ENCODE measurements around the gene GMEB2.

Gene GMEB2

GRCh38 chr20:63545814-63546213 lies 81.1 kb downstream of the GMEB2 start:
- ChIA-PET POLR2A (interaction anchor here (0.7 kb wide), 1 partner anchor 23 kb away, joined by 3 read pairs; no protein-coding TSS in a partner anchor), CTCF (interaction anchor here (0.9 to 1.0 kb wide), 2 partner anchors 8 to 435 kb away, joined by 3 to 4 read pairs; partner anchors contain the start of gene PRPF6)
- TF ChIP-seq BHLHE40 (IDR thresholded peaks at IDR 0.05; ENCODE audit: borderline replicate concordance): no peak
- TF ChIP-seq ELF4 (IDR thresholded peaks at IDR 0.05): no peak
- TF ChIP-seq FOXA1 (IDR thresholded peaks at IDR 0.05): no peak
- no peak for TF ChIP-seq HDGF (IDR thresholded peaks at IDR 0.05; ENCODE audit: borderline replicate concordance)
- DNase-seq (ENCODE audit: extremely low spot score): no peak

GRCh38 chr20:63544958-63545516 lies 81.9 kb downstream of the GMEB2 start:
- CTCF ChIA-PET: interaction anchor here (0.9 kb wide), 1 partner anchor 436 kb away, joined by 4 read pairs; the partner anchor contains the start of gene PRPF6
- TF ChIP-seq TARDBP (IDR thresholded peaks at IDR 0.05) (no peak), NFRKB (IDR thresholded peaks at IDR 0.05) (no peak), ARNT (IDR thresholded peaks at IDR 0.05) (no peak), ELF4 (IDR thresholded peaks at IDR 0.05) (no peak), LEF1 (IDR thresholded peaks at IDR 0.05; ENCODE audit: borderline replicate concordance) (no peak), FOXK2 (IDR thresholded peaks at IDR 0.05) (no peak), CTBP1 (IDR thresholded peaks at IDR 0.05; ENCODE audit: borderline replicate concordance) (no peak), SUZ12 (IDR thresholded peaks at IDR 0.05) (no peak), FOXA1 (IDR thresholded peaks at IDR 0.05) (no peak), BHLHE40 (IDR thresholded peaks at IDR 0.05; ENCODE audit: borderline replicate concordance) (no peak), L3MBTL2 (conservative IDR thresholded peaks at IDR 0.05) (no peak), SP1 (IDR thresholded peaks at IDR 0.05) (no peak), ZNF384 (IDR thresholded peaks at IDR 0.05) (no peak), PKNOX1 (IDR thresholded peaks at IDR 0.05) (no peak)
- no peak for DNase-seq (ENCODE audit: extremely low spot score)
- POLR2A ChIA-PET: no interaction called here

- POLR2A ChIA-PET: no interaction called here
- TF ChIP-seq LEF1 (IDR thresholded peaks at IDR 0.05; ENCODE audit: borderline replicate concordance) (no peak), SP1 (IDR thresholded peaks at IDR 0.05) (no peak), BHLHE40 (IDR thresholded peaks at IDR 0.05; ENCODE audit: borderline replicate concordance) (no peak), NFRKB (IDR thresholded peaks at IDR 0.05) (no peak), ARNT (IDR thresholded peaks at IDR 0.05) (no peak), ZNF384 (IDR thresholded peaks at IDR 0.05) (no peak), SUZ12 (IDR thresholded peaks at IDR 0.05) (no peak), ELF4 (IDR thresholded peaks at IDR 0.05) (no peak), FOXK2 (IDR thresholded peaks at IDR 0.05) (no peak), L3MBTL2 (conservative IDR thresholded peaks at IDR 0.05) (no peak), FOXA1 (IDR thresholded peaks at IDR 0.05) (no peak), HDGF (IDR thresholded peaks at IDR 0.05; ENCODE audit: borderline replicate concordance) (no peak), FOXM1 (IDR thresholded peaks at IDR 0.05; ENCODE audit: borderline replicate concordance) (no peak), CTBP1 (IDR thresholded peaks at IDR 0.05; ENCODE audit: borderline replicate concordance) (no peak)
- CTCF ChIA-PET: no interaction called here
- DNase-seq (ENCODE audit: extremely low spot score): no peak
These were observed 82.5 kb downstream of the GMEB2 start for GRCh38 chr20:63544241-63544957.

GRCh38 chr20:63543733-63544132 lies 83.2 kb downstream of the GMEB2 start:
- no peak for DNase-seq (ENCODE audit: extremely low spot score)
- ChIA-PET POLR2A (no interaction called here), CTCF (no interaction called here)
- TF ChIP-seq FOXM1 (IDR thresholded peaks at IDR 0.05; ENCODE audit: borderline replicate concordance): no peak
- no peak for TF ChIP-seq SUZ12 (IDR thresholded peaks at IDR 0.05)
- no peak for TF ChIP-seq FOXA1 (IDR thresholded peaks at IDR 0.05)
- TF ChIP-seq BHLHE40 (IDR thresholded peaks at IDR 0.05; ENCODE audit: borderline replicate concordance): no peak
- TF ChIP-seq ZNF384 (IDR thresholded peaks at IDR 0.05): no peak
- no peak for TF ChIP-seq LEF1 (IDR thresholded peaks at IDR 0.05; ENCODE audit: borderline replicate concordance)
- TF ChIP-seq ELF4 (IDR thresholded peaks at IDR 0.05): no peak
- TF ChIP-seq SP1 (IDR thresholded peaks at IDR 0.05): no peak
- no peak for TF ChIP-seq FOXK2 (IDR thresholded peaks at IDR 0.05)
- TF ChIP-seq ARNT (IDR thresholded peaks at IDR 0.05): no peak
- TF ChIP-seq HDGF (IDR thresholded peaks at IDR 0.05; ENCODE audit: borderline replicate concordance): no peak
- no peak for TF ChIP-seq TARDBP (IDR thresholded peaks at IDR 0.05)
- no peak; the same call in 1 of the 2 replicates for TF ChIP-seq PKNOX1 (IDR thresholded peaks at IDR 0.05)
- TF ChIP-seq L3MBTL2 (conservative IDR thresholded peaks at IDR 0.05): no peak

- POLR2A ChIA-PET: no interaction called here
- no peak for DNase-seq (ENCODE audit: extremely low spot score)
- CTCF ChIA-PET: no interaction called here
- TF ChIP-seq ARNT (IDR thresholded peaks at IDR 0.05) (no peak), FOXM1 (IDR thresholded peaks at IDR 0.05; ENCODE audit: borderline replicate concordance) (no peak), PKNOX1 (IDR thresholded peaks at IDR 0.05) (no peak), NFRKB (IDR thresholded peaks at IDR 0.05) (no peak), BHLHE40 (IDR thresholded peaks at IDR 0.05; ENCODE audit: borderline replicate concordance) (no peak), ZNF384 (IDR thresholded peaks at IDR 0.05) (no peak), FOXA1 (IDR thresholded peaks at IDR 0.05) (no peak), LEF1 (IDR thresholded peaks at IDR 0.05; ENCODE audit: borderline replicate concordance) (no peak), HDGF (IDR thresholded peaks at IDR 0.05; ENCODE audit: borderline replicate concordance) (no peak), ELF4 (IDR thresholded peaks at IDR 0.05) (no peak), SP1 (IDR thresholded peaks at IDR 0.05) (no peak)
These were observed 83.8 kb downstream of the GMEB2 start for GRCh38 chr20:63543131-63543530.

- ChIA-PET CTCF (no interaction called here), POLR2A (interaction anchor here (1.2 kb wide), 1 partner anchor 84 kb away, joined by 4 read pairs; the partner anchor contains the start of gene GMEB2)
- TF ChIP-seq NFRKB (IDR thresholded peaks at IDR 0.05) (no peak), FOXK2 (IDR thresholded peaks at IDR 0.05) (no peak), ARNT (IDR thresholded peaks at IDR 0.05) (no peak), HDGF (IDR thresholded peaks at IDR 0.05; ENCODE audit: borderline replicate concordance) (no peak), ZNF384 (IDR thresholded peaks at IDR 0.05) (no peak), PKNOX1 (IDR thresholded peaks at IDR 0.05) (no peak), FOXA1 (IDR thresholded peaks at IDR 0.05) (no peak), BHLHE40 (IDR thresholded peaks at IDR 0.05; ENCODE audit: borderline replicate concordance) (no peak), SUZ12 (IDR thresholded peaks at IDR 0.05) (no peak), FOXM1 (IDR thresholded peaks at IDR 0.05; ENCODE audit: borderline replicate concordance) (no peak), ELF4 (IDR thresholded peaks at IDR 0.05) (no peak), TARDBP (IDR thresholded peaks at IDR 0.05) (no peak)
- DNase-seq (ENCODE audit: extremely low spot score): no peak
These were observed 84.2 kb downstream of the GMEB2 start for GRCh38 chr20:63542696-63543095.
